IMR-90 (cell line): ENCODE measurements around the gene CRTAC1. TPM values are rescaled to one million over a fixed set of nuclear protein-coding genes. Genes with fewer than 3 reads are reported as not detected.

Source experiments
- ATAC-seq: fragments of 200-7000 bp; cut with Tn5 transposase; 2 replicates; pipeline ENCODE4 v1.9.1; 2020; ENCODE audit warnings: low read depth, mild to moderate bottlenecking, moderate library complexity
- BruUV-seq: library from RNA; stranded (reverse); fragments of 400-500 nt; replicated peaks from 2 replicates; lab custom pipeline; 2021; lab: Mats Ljungman, UMichigan
- CTCF ChIA-PET: fragments of 300-600 bp; formaldehyde crosslinking; extraction: SDS; loops from one replicate; lab custom pipeline; 2021; ENCODE audit warnings: antibody characterized with exemption; lab: Yijun Ruan, JAX
- POLR2A ChIA-PET: fragments of 300-600 bp; sonication (Branson Sonifier 250); formaldehyde crosslinking; loops from one replicate; lab custom pipeline; 2022; ENCODE audit warnings: antibody characterized with exemption; ENCODE audit not compliant: unreplicated experiment; lab: Charles Lee
- DNase-seq: peaks from one replicate; pipeline ENCODE4 v3.0.0; 2013
- H2AFZ ChIP-seq: replicated peaks from 2 replicates; pipeline ENCODE3; 2013; ENCODE audit warnings: low read length, mild to moderate bottlenecking; ENCODE audit not compliant: poor library complexity
- H2AK5ac ChIP-seq: 2 replicates; pipeline ENCODE4 v1.6.1; 2013; ENCODE audit warnings: low read depth, low read length, inconsistent platforms
- H2AK9ac ChIP-seq: replicated peaks from 2 replicates; pipeline ENCODE3; 2013; ENCODE audit warnings: mild to moderate bottlenecking, low read depth, low read length, moderate library complexity; ENCODE audit not compliant: poor library complexity
- H2BK120ac ChIP-seq: 2 replicates; pipeline ENCODE4 v1.6.1; 2013; ENCODE audit warnings: low read depth, low read length, inconsistent platforms
- H2BK15ac ChIP-seq: 3 replicates; pipeline ENCODE4 v1.6.1; 2013; ENCODE audit warnings: low read depth, low read length, inconsistent platforms
- H2BK20ac ChIP-seq: 2 replicates; pipeline ENCODE4 v1.6.1; 2013; ENCODE audit warnings: low read depth, mild to moderate bottlenecking, inconsistent platforms, low read length, moderate library complexity
- H2BK5ac ChIP-seq: 2 replicates; pipeline ENCODE4 v1.6.1; 2013; ENCODE audit warnings: mild to moderate bottlenecking, low read depth, low read length, inconsistent platforms; ENCODE audit not compliant: poor library complexity, severe bottlenecking
- H3K14ac ChIP-seq: replicated peaks from 2 replicates; pipeline ENCODE4 v1.6.1; 2013; ENCODE audit warnings: low read depth, low read length, inconsistent platforms
- H3K18ac ChIP-seq: 2 replicates; pipeline ENCODE4 v1.6.1; 2013; ENCODE audit warnings: low read depth, low read length, control low read depth
- H3K23ac ChIP-seq: 2 replicates; pipeline ENCODE4 v1.6.1; 2013; ENCODE audit warnings: low read depth, low read length, inconsistent platforms
- H3K27ac ChIP-seq: 2 replicates; pipeline ENCODE4 v1.5.1; 2013; ENCODE audit warnings: mild to moderate bottlenecking, control low read depth, low read length; ENCODE audit not compliant: insufficient read depth
- H3K27me3 ChIP-seq: 2 replicates; pipeline ENCODE4 v1.6.1; 2013; ENCODE audit warnings: low read length; ENCODE audit not compliant: control insufficient read depth, insufficient read depth
- H3K36me3 ChIP-seq: 2 replicates; pipeline ENCODE4 v1.6.1; 2013; ENCODE audit warnings: low read length, mixed read lengths; ENCODE audit not compliant: control insufficient read depth, insufficient read depth
- H3K4ac ChIP-seq: 2 replicates; pipeline ENCODE4 v1.6.1; 2013; ENCODE audit warnings: low read depth, low read length, inconsistent platforms
- H3K4me1 ChIP-seq: 2 replicates; pipeline ENCODE4 v1.6.1; 2013; ENCODE audit warnings: low read length, mixed read lengths; ENCODE audit not compliant: control insufficient read depth, insufficient read depth
- H3K4me2 ChIP-seq: 2 replicates; pipeline ENCODE4 v1.6.1; 2013; ENCODE audit warnings: low read depth, mild to moderate bottlenecking, control low read depth, low read length, moderate library complexity
- H3K4me3 ChIP-seq: 2 replicates; pipeline ENCODE4 v1.5.1; 2013; ENCODE audit warnings: low read depth, mild to moderate bottlenecking, control low read depth, low read length, moderate library complexity; ENCODE audit not compliant: insufficient read depth
- H3K56ac ChIP-seq: 2 replicates; pipeline ENCODE4 v1.6.1; 2013; ENCODE audit warnings: low read length, inconsistent platforms; ENCODE audit not compliant: insufficient read depth; ENCODE audit errors: extremely low read depth
- H3K79me1 ChIP-seq, 2 experiments: 2 replicates each; pipeline ENCODE4 v1.6.1; 2013; ENCODE audit warnings: low read length in 2 of 2, inconsistent platforms in 1 of 2, low read depth in 1 of 2
- H3K9ac ChIP-seq: 2 replicates; pipeline ENCODE4 v1.6.1; 2013; ENCODE audit warnings: low read depth, low read length, control low read depth
- H3K9me1 ChIP-seq: 2 replicates; pipeline ENCODE4 v1.6.1; 2013; ENCODE audit warnings: low read length, inconsistent platforms; ENCODE audit not compliant: insufficient read depth
- H3K9me3 ChIP-seq: 2 replicates; pipeline ENCODE4 v1.6.1; 2013; ENCODE audit warnings: low read length; ENCODE audit not compliant: control insufficient read depth, insufficient read depth
- H4K20me1 ChIP-seq: 2 replicates; pipeline ENCODE4 v1.6.1; 2013; ENCODE audit warnings: low read length, inconsistent platforms; ENCODE audit not compliant: insufficient read depth
- H4K5ac ChIP-seq: 2 replicates; pipeline ENCODE4 v1.6.1; 2013; ENCODE audit warnings: mild to moderate bottlenecking, low read depth, low read length, control low read depth
- H4K8ac ChIP-seq, 2 experiments: 2 replicates each; pipeline ENCODE4 v1.6.1; 2013; ENCODE audit warnings: low read depth in 2 of 2, low read length in 2 of 2, control low read depth in 1 of 2, inconsistent platforms in 1 of 2
- H4K91ac ChIP-seq: 2 replicates; pipeline ENCODE4 v1.6.1; 2013; ENCODE audit warnings: low read depth, low read length, inconsistent platforms; ENCODE audit not compliant: insufficient read depth
- CTCF ChIP-seq: conservative IDR thresholded peaks from 2 replicates; pipeline ENCODE4 v1.5.1; 2012; ENCODE audit warnings: mild to moderate bottlenecking, low read depth, low read length, improper control_type of control experiment
- ELK1 ChIP-seq: fragments of 150-350 bp; IDR thresholded peaks from 2 replicates; pipeline ENCODE4 v1.6.1; 2016; ENCODE audit warnings: low read depth, mild to moderate bottlenecking, low read length, moderate library complexity, borderline replicate concordance
- MAFK ChIP-seq: IDR thresholded peaks from 2 replicates; pipeline ENCODE4 v1.6.1; 2012; ENCODE audit warnings: low read depth, low read length, improper control_type of control experiment
- RFX5 ChIP-seq: IDR thresholded peaks from 2 replicates; pipeline ENCODE4 v1.8.0; 2012; ENCODE audit warnings: low read depth, mild to moderate bottlenecking, low read length, moderate library complexity
- USF2 ChIP-seq: fragments of 150-350 bp; IDR thresholded peaks from 2 replicates; pipeline ENCODE4 v1.6.1; 2017; ENCODE audit warnings: mild to moderate bottlenecking, antibody characterized with exemption, low read length, low read depth
- WGBS, 2 experiments: methylation state at CpG; one replicate each; pipeline versions ENCODE4 v1.1.5 to v1.1.7; 2013; ENCODE audit warnings: missing lambda C conversion rate in 2 of 2; ENCODE audit not compliant: insufficient read length in 1 of 2; ENCODE audit errors: extremely low coverage in 2 of 2; 5-methylcytosine and 5-hydroxymethylcytosine counted together
- dilution Hi-C: fragments of 300-500 bp; cut with HindIII; formaldehyde crosslinking; loops from one replicate; pipeline ENCODE4 v1.14.3; 2018; ENCODE audit warnings: low sequenced_read_pairs; ENCODE audit not compliant: unreplicated experiment
- in situ Hi-C: fragments of 300-500 bp; cut with MboI; formaldehyde crosslinking; loops from 3 replicates; pipeline ENCODE4 v1.14.3; 2019; ENCODE audit warnings: low sequenced_read_pairs, inconsistent platforms, mixed read lengths
- intact Hi-C: fragments of 100-400 bp; cut with micrococcal nuclease; formaldehyde crosslinking; loops from 2 replicates; pipeline ENCODE4 v1.10.0; 2022
- polyA plus RNA-seq, 3 experiments: library from polyadenylated mRNA; depleted of rRNA; stranded (reverse); fragments of >200 nt; gene quantifications; 2 replicates each; pipeline ENCODE4 v1.2.3, GENCODE V29; 2012; ENCODE audit warnings: low replicate concordance in 1 of 3
- total RNA-seq: library from RNA; depleted of rRNA; stranded (reverse); fragments of >200 nt; gene quantifications from 2 replicates; pipeline ENCODE4 v1.2.3, GENCODE V29; 2012

Gene CRTAC1
- total and polyA plus RNA-seq, 2 of the 4 experiments (the other 2 are of a cell fraction) = not detected

- Histone ChIP-seq H3K79me1 (no peaks in the 10 kb centered on the region), H2BK20ac (no peak overlapping the region), H3K4me1 (0 out of 2 replicates have a peak, but pooled peaks cover 2% of the 10 kb centered on the region), H4K5ac (no peak overlapping the region), H2AFZ (no peak overlapping the region), H3K9ac (no peak overlapping the region), H3K4me2 (no peak overlapping the region), H3K56ac (no peak overlapping the region), H3K9me3 (no peaks in the 10 kb centered on the region), H3K27me3 (peaks cover 8% of the 10 kb centered on the region), H4K91ac (no peak overlapping the region), H3K9me1 (peaks cover 6% of the 10 kb centered on the region; the same call in 1 of the 2 replicates), H2AK9ac (no peak overlapping the region), H4K20me1 (no peaks in the 10 kb centered on the region), H3K27ac (no peak overlapping the region), H2BK15ac (no peak overlapping the region), H4K8ac (no peak overlapping the region), H3K36me3 (no peaks in the 10 kb centered on the region), H3K18ac (no peak overlapping the region), H3K4me3 (no peak overlapping the region), H2AK5ac (no peak overlapping the region), H2BK5ac (no peak overlapping the region), H2BK120ac (no peak overlapping the region), H3K14ac (no peak overlapping the region), H3K23ac (no peak overlapping the region), H3K4ac (no peak overlapping the region)
- ATAC-seq (no peak), DNase-seq (no peak)
- dilution Hi-C loops = no loop called here
- ChIA-PET CTCF (no interaction called here), POLR2A (no interaction called here)
- TF ChIP-seq USF2 (no peak), CTCF (no peak), RFX5 (no peak), ELK1 (no peak), MAFK (no peak)
- intact Hi-C loops = no loop called here
- WGBS, 2 experiments = 71% methylated on average over 1 of the region's 7 CpGs; no CpG with 5 or more reads in 1 of the 2 experiments
- in situ Hi-C loops = no loop called here
- BruUV-seq = no TSS peak
These were observed 187.7 kb downstream of the CRTAC1 start for GRCh38 chr10:97842656-97843280.
